Measurements from ENCODE around the gene ZFPM1. TPM values are rescaled to one million over a fixed set of nuclear protein-coding genes. Genes with fewer than 3 reads are reported as not detected.

ZFPM1 gene
- polyA plus RNA-seq, 2 donors: 0.98 to 2.6 TPM

DNA sequence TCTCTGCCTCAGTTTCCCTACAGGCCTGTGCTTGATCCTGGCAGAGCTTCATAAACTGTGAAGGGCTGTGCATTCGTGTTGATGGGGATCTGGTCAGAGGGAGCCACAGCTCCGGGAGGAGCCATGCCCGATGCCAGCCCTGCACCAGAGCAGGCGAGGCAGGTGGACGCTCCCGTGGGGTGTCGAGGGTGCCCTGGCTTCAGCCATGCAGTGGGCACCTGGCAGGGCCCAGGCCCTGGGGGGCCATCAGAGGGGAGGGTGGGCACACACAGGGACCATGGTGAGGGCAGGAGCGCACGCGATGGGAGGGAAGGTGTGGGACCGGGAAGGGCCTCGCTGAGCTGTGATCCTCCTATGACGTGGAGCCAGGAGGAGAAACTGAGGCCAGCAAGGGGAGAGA, 22.0 kb downstream of the ZFPM1 start:
- H3K4me3 ChIP-seq (ENCODE audit: low read depth in 1 of 2, low read length in 2 of 2): no peak overlapping the region
- H3K27ac ChIP-seq (ENCODE audit: low read depth in 2 of 2, low read length in 1 of 2): no peak overlapping the region
- H3K9me3 ChIP-seq (ENCODE audit: control insufficient read depth in 2 of 2, insufficient read depth in 1 of 2, low read depth in 1 of 2, low read length in 1 of 2): no peaks in the 10 kb centered on the region
- H3K27me3 ChIP-seq (ENCODE audit: control insufficient read depth in 1 of 2, insufficient read depth in 2 of 2, low read length in 2 of 2): no peaks in the 10 kb centered on the region
- no peaks in the 10 kb centered on the region for H3K4me1 ChIP-seq (ENCODE audit: control insufficient read depth in 2 of 2, insufficient read depth in 2 of 2, low read length in 1 of 2)
- 88 to 91% methylated on average over 13 of the region's 13 CpGs for WGBS, 2 donors
- H3K36me3 ChIP-seq (ENCODE audit: control insufficient read depth in 2 of 2, insufficient read depth in 2 of 2, low read length in 1 of 2): no peaks in the 10 kb centered on the region

- Histone ChIP-seq H3K9me3 (ENCODE audit: control insufficient read depth in 2 of 2, insufficient read depth in 1 of 2, low read depth in 1 of 2, low read length in 1 of 2) (no peaks in the 10 kb centered on the region), H3K4me3 (ENCODE audit: low read depth in 1 of 2, low read length in 2 of 2) (no peak overlapping the region), H3K36me3 (ENCODE audit: control insufficient read depth in 2 of 2, insufficient read depth in 2 of 2, low read length in 1 of 2) (no peaks in the 10 kb centered on the region), H3K27ac (ENCODE audit: low read depth in 2 of 2, low read length in 1 of 2) (no peak overlapping the region), H3K4me1 (ENCODE audit: control insufficient read depth in 2 of 2, insufficient read depth in 2 of 2, low read length in 1 of 2) (peaks cover 0 to 2% of the 10 kb centered on the region in 2 donors), H3K27me3 (ENCODE audit: control insufficient read depth in 1 of 2, insufficient read depth in 2 of 2, low read length in 2 of 2) (no peaks in the 10 kb centered on the region)
- 63 to 78% methylated on average over 12 to 14 of the region's 14 CpGs for WGBS, 2 donors
These were observed 23.1 kb downstream of the ZFPM1 start for GRCh38 chr16:88476203-88476602.

DNA sequence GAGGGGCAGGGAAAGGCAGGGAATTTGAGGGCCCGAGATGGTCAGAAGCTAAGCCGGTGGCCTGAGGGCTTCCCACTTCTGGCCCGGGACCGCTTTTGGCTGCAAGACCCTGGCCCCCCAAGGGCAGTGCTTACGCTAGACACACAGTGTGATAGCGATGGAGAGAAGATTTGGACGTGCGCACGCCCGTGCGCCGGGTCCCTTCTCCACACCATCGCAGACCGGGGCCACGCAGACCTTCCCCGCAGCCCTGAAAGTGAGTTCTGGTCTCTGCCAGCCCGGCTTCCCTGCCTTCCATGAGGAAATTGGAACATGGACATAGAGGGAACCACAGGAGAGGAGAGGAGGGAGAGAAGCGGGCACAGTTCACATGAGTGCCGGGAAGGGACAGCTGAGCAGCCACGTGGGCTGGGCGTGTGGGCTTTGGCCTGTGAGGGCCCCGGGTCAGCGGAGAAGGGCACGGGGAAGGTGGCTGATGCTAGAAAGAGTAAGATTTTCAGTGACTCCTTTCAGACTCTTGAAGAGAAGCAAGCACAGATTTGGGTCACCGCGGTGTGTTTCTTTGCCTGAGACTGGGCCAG, 23.8 kb downstream of the ZFPM1 start:
- no peak overlapping the region for H3K4me3 ChIP-seq (ENCODE audit: low read depth in 1 of 2, low read length in 2 of 2)
- WGBS, 2 donors: 83 to 91% methylated on average over 26 of the region's 26 CpGs
- H3K9me3 ChIP-seq (ENCODE audit: control insufficient read depth in 2 of 2, insufficient read depth in 1 of 2, low read depth in 1 of 2, low read length in 1 of 2): no peaks in the 10 kb centered on the region
- peaks cover 0 to 2% of the 10 kb centered on the region in 2 donors for H3K4me1 ChIP-seq (ENCODE audit: control insufficient read depth in 2 of 2, insufficient read depth in 2 of 2, low read length in 1 of 2)
- no peaks in the 10 kb centered on the region for H3K36me3 ChIP-seq (ENCODE audit: control insufficient read depth in 2 of 2, insufficient read depth in 2 of 2, low read length in 1 of 2)
- no peak overlapping the region for H3K27ac ChIP-seq (ENCODE audit: low read depth in 2 of 2, low read length in 1 of 2)
- H3K27me3 ChIP-seq (ENCODE audit: control insufficient read depth in 1 of 2, insufficient read depth in 2 of 2, low read length in 2 of 2): no peaks in the 10 kb centered on the region

DNA sequence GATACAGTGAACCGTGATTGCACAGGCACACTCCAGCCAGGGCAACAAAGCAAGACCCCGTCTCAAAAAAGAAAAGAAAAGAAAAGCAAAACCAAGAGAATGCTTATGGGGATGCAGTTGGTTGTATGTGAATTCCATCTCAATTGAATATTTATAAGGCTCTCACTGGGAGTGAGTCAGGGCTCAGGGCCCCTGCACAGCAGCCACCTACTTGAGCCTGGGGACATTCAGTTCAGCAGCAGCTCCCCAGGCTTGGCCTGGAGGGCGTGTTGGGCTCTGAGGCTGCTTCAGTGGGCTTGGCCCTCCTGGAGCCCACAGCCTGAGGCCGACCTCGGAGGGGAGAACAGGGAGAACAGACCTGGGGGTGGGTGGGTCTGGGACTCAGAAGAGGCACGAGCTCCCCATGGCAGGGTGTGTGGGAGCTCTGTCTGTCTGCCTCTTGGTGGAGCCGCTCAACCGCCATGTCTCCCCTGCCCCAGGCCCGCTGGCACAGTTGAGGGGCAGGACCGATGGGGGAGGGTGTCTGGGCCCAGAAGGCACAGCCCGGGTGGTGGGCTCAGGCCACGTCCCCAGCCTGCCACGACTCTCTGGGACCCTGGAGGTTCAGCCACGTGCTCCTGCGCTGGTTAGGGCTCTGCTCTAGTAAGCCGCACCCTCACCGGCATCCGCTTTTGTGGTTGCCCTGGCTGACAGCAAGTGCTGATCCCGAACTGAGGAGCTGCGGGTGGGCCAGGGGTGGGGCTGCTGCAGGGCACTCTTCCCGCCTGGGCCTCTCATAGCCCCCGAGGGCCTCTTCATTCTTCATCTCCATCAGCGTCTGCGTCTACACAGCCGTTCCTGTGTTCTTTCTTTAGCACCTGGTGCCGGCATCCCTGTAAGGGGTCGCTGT, 24.8 kb downstream of the ZFPM1 start:
- no peak overlapping the region for H3K27ac ChIP-seq (ENCODE audit: low read depth in 2 of 2, low read length in 1 of 2)
- WGBS, 2 donors: 70 to 71% methylated on average over 24 to 27 of the region's 27 CpGs

GRCh38 chr16:88478889-88479792, 26.1 kb downstream of the ZFPM1 start:
- 71 to 82% methylated on average over 39 of the region's 39 CpGs for WGBS, 2 donors
- Histone ChIP-seq H3K27ac (ENCODE audit: low read depth in 2 of 2, low read length in 1 of 2) (no peak overlapping the region), H3K4me3 (ENCODE audit: low read depth in 1 of 2, low read length in 2 of 2) (no peak overlapping the region), H3K9me3 (ENCODE audit: control insufficient read depth in 2 of 2, insufficient read depth in 1 of 2, low read depth in 1 of 2, low read length in 1 of 2) (no peaks in the 10 kb centered on the region), H3K36me3 (ENCODE audit: control insufficient read depth in 2 of 2, insufficient read depth in 2 of 2, low read length in 1 of 2) (no peaks in the 10 kb centered on the region), H3K4me1 (ENCODE audit: control insufficient read depth in 2 of 2, insufficient read depth in 2 of 2, low read length in 1 of 2) (peaks cover 0 to 2% of the 10 kb centered on the region in 2 donors), H3K27me3 (ENCODE audit: control insufficient read depth in 1 of 2, insufficient read depth in 2 of 2, low read length in 2 of 2) (no peaks in the 10 kb centered on the region)

More for the DNA sequence above, 24.8 kb downstream of the ZFPM1 start:
- H3K9me3 ChIP-seq (ENCODE audit: control insufficient read depth in 2 of 2, insufficient read depth in 1 of 2, low read depth in 1 of 2, low read length in 1 of 2): no peaks in the 10 kb centered on the region
- no peaks in the 10 kb centered on the region for H3K36me3 ChIP-seq (ENCODE audit: control insufficient read depth in 2 of 2, insufficient read depth in 2 of 2, low read length in 1 of 2)
- H3K27me3 ChIP-seq (ENCODE audit: control insufficient read depth in 1 of 2, insufficient read depth in 2 of 2, low read length in 2 of 2): no peaks in the 10 kb centered on the region
- no peak overlapping the region for H3K4me3 ChIP-seq (ENCODE audit: low read depth in 1 of 2, low read length in 2 of 2)
- H3K4me1 ChIP-seq (ENCODE audit: control insufficient read depth in 2 of 2, insufficient read depth in 2 of 2, low read length in 1 of 2): peaks cover 0 to 2% of the 10 kb centered on the region in 2 donors

GRCh38 chr16:88479793-88480760, 27.0 kb downstream of the ZFPM1 start:
- Histone ChIP-seq H3K4me1 (ENCODE audit: control insufficient read depth in 2 of 2, insufficient read depth in 2 of 2, low read length in 1 of 2) (peaks cover 0 to 2% of the 10 kb centered on the region in 2 donors), H3K27ac (ENCODE audit: low read depth in 2 of 2, low read length in 1 of 2) (no peak overlapping the region), H3K9me3 (ENCODE audit: control insufficient read depth in 2 of 2, insufficient read depth in 1 of 2, low read depth in 1 of 2, low read length in 1 of 2) (no peaks in the 10 kb centered on the region), H3K27me3 (ENCODE audit: control insufficient read depth in 1 of 2, insufficient read depth in 2 of 2, low read length in 2 of 2) (no peaks in the 10 kb centered on the region), H3K36me3 (ENCODE audit: control insufficient read depth in 2 of 2, insufficient read depth in 2 of 2, low read length in 1 of 2) (no peaks in the 10 kb centered on the region), H3K4me3 (ENCODE audit: low read depth in 1 of 2, low read length in 2 of 2) (no peak overlapping the region)
- 61 to 79% methylated on average over 17 to 28 of the region's 28 CpGs for WGBS, 2 donors

DNA sequence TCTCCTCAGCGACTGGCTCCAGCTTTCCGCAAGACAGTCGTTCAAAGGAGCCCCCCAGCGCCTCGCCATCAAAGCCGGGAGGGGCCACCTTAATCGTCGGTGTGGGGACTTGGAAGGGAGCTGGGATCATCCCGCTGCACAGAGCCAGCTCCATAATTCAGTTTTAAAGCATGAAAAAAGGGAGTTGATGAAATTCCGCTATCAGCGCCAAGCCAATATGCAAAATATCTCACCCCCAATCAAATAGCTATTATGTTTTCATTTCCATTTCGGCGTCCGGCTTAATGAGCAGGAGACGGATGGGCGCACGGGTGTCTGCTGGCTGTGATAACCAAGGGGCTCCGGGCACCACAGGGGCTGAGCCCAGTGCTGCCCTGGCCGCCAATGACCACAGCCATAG, 27.7 kb downstream of the ZFPM1 start:
- WGBS, 2 donors: 71 to 80% methylated on average over 19 of the region's 19 CpGs
- Histone ChIP-seq H3K36me3 (ENCODE audit: control insufficient read depth in 2 of 2, insufficient read depth in 2 of 2, low read length in 1 of 2) (no peaks in the 10 kb centered on the region), H3K27ac (ENCODE audit: low read depth in 2 of 2, low read length in 1 of 2) (no peak overlapping the region), H3K4me1 (ENCODE audit: control insufficient read depth in 2 of 2, insufficient read depth in 2 of 2, low read length in 1 of 2) (peaks cover 0 to 2% of the 10 kb centered on the region in 2 donors), H3K27me3 (ENCODE audit: control insufficient read depth in 1 of 2, insufficient read depth in 2 of 2, low read length in 2 of 2) (no peaks in the 10 kb centered on the region), H3K9me3 (ENCODE audit: control insufficient read depth in 2 of 2, insufficient read depth in 1 of 2, low read depth in 1 of 2, low read length in 1 of 2) (no peaks in the 10 kb centered on the region), H3K4me3 (ENCODE audit: low read depth in 1 of 2, low read length in 2 of 2) (no peak overlapping the region)

DNA sequence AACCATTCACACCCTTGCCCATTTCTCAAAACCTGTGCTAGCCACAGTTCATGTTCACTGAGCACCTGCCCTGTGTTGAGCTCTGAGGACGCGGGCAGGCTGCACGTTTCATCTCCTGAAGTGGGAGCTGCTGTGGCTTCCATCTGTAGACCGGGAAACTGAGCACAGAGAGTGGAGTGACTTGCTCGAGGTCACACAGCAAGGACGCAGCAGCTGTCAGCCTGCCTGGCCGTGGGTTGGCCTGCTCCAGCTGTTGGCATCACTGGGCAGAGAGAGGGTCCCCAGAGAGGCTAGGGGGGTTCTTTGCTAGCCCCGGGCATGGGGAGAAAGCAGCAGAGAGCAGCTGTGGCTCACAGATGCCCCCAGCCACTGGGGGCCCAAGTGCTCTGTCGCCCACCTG, 28.8 kb downstream of the ZFPM1 start:
- Histone ChIP-seq H3K27me3 (ENCODE audit: control insufficient read depth in 1 of 2, insufficient read depth in 2 of 2, low read length in 2 of 2) (no peaks in the 10 kb centered on the region), H3K36me3 (ENCODE audit: control insufficient read depth in 2 of 2, insufficient read depth in 2 of 2, low read length in 1 of 2) (peaks cover 0 to 3% of the 10 kb centered on the region in 2 donors), H3K4me1 (ENCODE audit: control insufficient read depth in 2 of 2, insufficient read depth in 2 of 2, low read length in 1 of 2) (peaks cover 0 to 2% of the 10 kb centered on the region in 2 donors), H3K9me3 (ENCODE audit: control insufficient read depth in 2 of 2, insufficient read depth in 1 of 2, low read depth in 1 of 2, low read length in 1 of 2) (no peaks in the 10 kb centered on the region), H3K27ac (ENCODE audit: low read depth in 2 of 2, low read length in 1 of 2) (no peak overlapping the region), H3K4me3 (ENCODE audit: low read depth in 1 of 2, low read length in 2 of 2) (no peak overlapping the region)
- WGBS, 2 donors: 76 to 85% methylated on average over 9 of the region's 9 CpGs

Measured in esophagus (tissue), 2 donors.